Measurements from ENCODE around the gene HSFX3.

DNA sequence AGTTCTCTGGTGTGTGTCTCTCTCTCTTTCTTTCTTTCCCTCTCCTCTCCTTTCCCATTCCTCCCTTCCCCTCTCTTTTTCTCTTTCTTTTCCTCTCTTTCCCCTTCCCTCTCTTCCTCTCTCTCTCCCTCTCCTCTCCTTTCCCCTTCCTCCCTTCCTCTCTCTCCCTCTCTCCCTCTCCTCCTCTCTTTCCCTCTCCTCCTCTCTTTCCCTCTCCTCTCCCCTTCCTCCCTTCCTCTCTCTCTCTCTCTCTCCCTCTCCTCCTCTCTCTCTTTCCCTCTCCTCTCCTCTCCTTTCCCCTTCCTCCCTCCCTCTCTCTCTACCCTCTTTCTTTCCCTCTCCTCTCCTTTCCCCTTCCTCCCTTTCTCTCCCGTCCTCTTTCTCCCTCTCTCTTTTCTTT is 21.3 kb downstream of the HSFX3 start:
- TF ChIP-seq, protein P1, sequence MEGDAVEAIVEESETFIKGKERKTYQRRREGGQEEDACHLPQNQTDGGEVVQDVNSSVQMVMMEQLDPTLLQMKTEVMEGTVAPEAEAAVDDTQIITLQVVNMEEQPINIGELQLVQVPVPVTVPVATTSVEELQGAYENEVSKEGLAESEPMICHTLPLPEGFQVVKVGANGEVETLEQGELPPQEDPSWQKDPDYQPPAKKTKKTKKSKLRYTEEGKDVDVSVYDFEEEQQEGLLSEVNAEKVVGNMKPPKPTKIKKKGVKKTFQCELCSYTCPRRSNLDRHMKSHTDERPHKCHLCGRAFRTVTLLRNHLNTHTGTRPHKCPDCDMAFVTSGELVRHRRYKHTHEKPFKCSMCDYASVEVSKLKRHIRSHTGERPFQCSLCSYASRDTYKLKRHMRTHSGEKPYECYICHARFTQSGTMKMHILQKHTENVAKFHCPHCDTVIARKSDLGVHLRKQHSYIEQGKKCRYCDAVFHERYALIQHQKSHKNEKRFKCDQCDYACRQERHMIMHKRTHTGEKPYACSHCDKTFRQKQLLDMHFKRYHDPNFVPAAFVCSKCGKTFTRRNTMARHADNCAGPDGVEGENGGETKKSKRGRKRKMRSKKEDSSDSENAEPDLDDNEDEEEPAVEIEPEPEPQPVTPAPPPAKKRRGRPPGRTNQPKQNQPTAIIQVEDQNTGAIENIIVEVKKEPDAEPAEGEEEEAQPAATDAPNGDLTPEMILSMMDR (IDR thresholded peaks at IDR 0.05), result no peak
- no peak for TF ChIP-seq POLR2AphosphoS5 (IDR thresholded peaks at IDR 0.05)
- TF ChIP-seq POLR2A (IDR thresholded peaks at IDR 0.05), result no peak
- TF ChIP-seq EP300 (IDR thresholded peaks at IDR 0.05), result no peak

Measured in upper lobe of left lung (tissue), 4 donors.